Measurements from ENCODE around the gene C15orf39. TPM values are rescaled to one million over a fixed set of nuclear protein-coding genes. Genes with fewer than 3 reads are reported as not detected.
"Not testable (repeated sequence)": the region's sequence is repeated elsewhere in the genome, so short reads cannot be mapped to it uniquely, and the experiment has no call there.

Gene C15orf39
- total RNA-seq, 1 experiment from 2014 or later = 28.9 TPM

DNA sequence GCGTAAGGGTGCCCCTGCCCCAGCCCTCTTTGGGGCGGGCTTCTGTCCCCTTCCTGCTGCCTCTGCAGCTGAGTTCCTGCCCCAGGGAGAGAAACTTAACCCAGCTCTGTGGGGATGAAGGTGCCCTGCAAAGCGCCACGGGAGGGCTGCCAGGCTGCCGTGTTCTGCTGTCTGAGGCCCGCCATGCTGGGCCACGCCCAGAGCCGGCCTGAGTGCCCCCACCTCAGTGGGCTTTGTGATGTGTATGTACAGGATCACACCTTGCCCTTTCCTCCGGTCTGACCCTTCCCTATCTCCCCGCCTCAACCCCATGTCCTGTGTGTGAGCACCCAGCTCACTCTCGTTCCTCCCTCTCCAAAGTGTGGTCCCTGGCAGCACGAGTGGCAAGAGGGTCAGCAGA is 22.6 kb downstream of the C15orf39 start:
- Histone ChIP-seq H3K36me3 (ENCODE audit: insufficient read depth, low read length, poor library complexity, severe bottlenecking) (no peaks in the 10 kb centered on the region), H3K9me3 (ENCODE audit: low read depth, low read length, poor library complexity, severe bottlenecking) (no peaks in the 10 kb centered on the region), H3K27me3 (replicated peaks; ENCODE audit: insufficient read depth, low read depth, low read length, poor library complexity) (no peaks in the 10 kb centered on the region), H3K4me3 (ENCODE audit: low read depth, low read length, poor library complexity, severe bottlenecking) (no peak overlapping the region), H3K27ac (ENCODE audit: low read depth, low read length, poor library complexity, severe bottlenecking) (no peak overlapping the region), H3K4me1 (ENCODE audit: insufficient read depth, low read length, poor library complexity, severe bottlenecking) (no peaks in the 10 kb centered on the region)
- POLR2A ChIA-PET (ENCODE audit: low non-redundant PET) = no interaction called here
- no peak for DNase-seq (ENCODE audit: low spot score)
- no TSS peak for BruUV-seq (replicated peaks)
- TF ChIP-seq EZH2 (IDR thresholded peaks at IDR 0.05; ENCODE audit: borderline replicate concordance, low read depth, low read length, poor library complexity, severe bottlenecking) (no peak), CTCF (conservative IDR thresholded peaks at IDR 0.05; ENCODE audit: low read depth, low read length) (no peak)
- CTCF ChIA-PET = no interaction called here
- intact Hi-C loops (cut with micrococcal nuclease; ENCODE audit: unreplicated experiment) = no loop called here

- DNase-seq (ENCODE audit: low spot score); H3K27me3 ChIP-seq (replicated peaks; ENCODE audit: insufficient read depth, low read depth, low read length, poor library complexity); CTCF ChIA-PET; H3K4me3 ChIP-seq (ENCODE audit: low read depth, low read length, poor library complexity, severe bottlenecking); H3K4me1 ChIP-seq (ENCODE audit: insufficient read depth, low read length, poor library complexity, severe bottlenecking); H3K36me3 ChIP-seq (ENCODE audit: insufficient read depth, low read length, poor library complexity, severe bottlenecking); BruUV-seq (replicated peaks); H3K27ac ChIP-seq (ENCODE audit: low read depth, low read length, poor library complexity, severe bottlenecking); H3K9me3 ChIP-seq (ENCODE audit: low read depth, low read length, poor library complexity, severe bottlenecking); intact Hi-C loops (cut with micrococcal nuclease; ENCODE audit: unreplicated experiment): not testable (repeated sequence)
- POLR2A ChIA-PET (ENCODE audit: low non-redundant PET) = interaction anchor here (0.7 kb wide), 1 partner anchor 10 kb away, joined by 3 read pairs; no protein-coding TSS in a partner anchor
Measured at GRCh38 chr15:75225102-75225836, 23.6 kb downstream of the C15orf39 start.

DNA sequence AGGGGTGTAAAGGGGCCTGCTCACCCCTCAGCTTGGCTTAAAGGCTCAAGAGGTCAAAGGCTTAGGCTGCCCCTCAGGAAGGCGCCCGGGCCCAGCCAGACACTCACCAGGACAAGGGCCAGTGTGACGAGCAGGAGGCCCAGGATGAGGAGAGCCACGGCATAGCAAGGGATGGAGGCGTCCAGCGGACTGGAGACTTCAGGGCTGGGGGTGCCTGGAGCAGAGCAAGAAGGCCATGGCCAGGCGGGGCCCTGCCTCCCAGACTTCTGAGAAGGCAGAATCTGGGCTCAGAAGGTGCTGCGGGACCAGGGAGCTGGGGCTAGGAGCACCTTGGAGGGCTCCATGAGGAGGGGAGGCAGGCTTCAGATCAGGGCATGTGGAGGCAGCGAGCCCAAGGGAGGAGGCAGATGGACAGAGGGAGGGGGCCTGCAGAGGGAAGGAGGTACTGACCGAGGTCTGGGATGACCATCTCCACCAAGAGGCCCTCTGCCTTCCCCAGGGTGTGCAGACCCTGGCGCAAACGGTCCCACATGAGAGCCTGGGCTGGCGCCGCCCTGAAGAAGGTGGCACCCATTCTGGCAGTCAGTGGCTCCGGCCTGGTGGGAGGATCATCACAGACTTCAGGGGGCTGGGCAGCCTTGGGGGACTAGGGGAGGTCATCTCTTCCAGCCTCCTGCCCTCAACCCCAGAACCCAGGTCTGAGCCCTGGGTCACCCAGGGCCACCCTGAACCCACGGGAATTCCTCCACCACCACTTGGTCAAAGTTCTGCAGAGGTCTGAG is 24.5 kb downstream of the C15orf39 start:
- DNase-seq (ENCODE audit: low spot score) = no peak
- no TSS peak for BruUV-seq (replicated peaks)
- Histone ChIP-seq H3K27me3 (replicated peaks; ENCODE audit: insufficient read depth, low read depth, low read length, poor library complexity) (no peaks in the 10 kb centered on the region), H3K4me3 (ENCODE audit: low read depth, low read length, poor library complexity, severe bottlenecking) (no peak overlapping the region), H3K4me1 (ENCODE audit: insufficient read depth, low read length, poor library complexity, severe bottlenecking) (no peaks in the 10 kb centered on the region), H3K36me3 (ENCODE audit: insufficient read depth, low read length, poor library complexity, severe bottlenecking) (no peaks in the 10 kb centered on the region), H3K9me3 (ENCODE audit: low read depth, low read length, poor library complexity, severe bottlenecking) (no peaks in the 10 kb centered on the region), H3K27ac (ENCODE audit: low read depth, low read length, poor library complexity, severe bottlenecking) (no peak overlapping the region)
- ChIA-PET CTCF (no interaction called here), POLR2A (ENCODE audit: low non-redundant PET) (interaction anchor here (0.7 kb wide), 1 partner anchor 9 kb away, joined by 3 read pairs; no protein-coding TSS in a partner anchor)
- TF ChIP-seq CTCF (conservative IDR thresholded peaks at IDR 0.05; ENCODE audit: low read depth, low read length) (no peak), EZH2 (IDR thresholded peaks at IDR 0.05; ENCODE audit: borderline replicate concordance, low read depth, low read length, poor library complexity, severe bottlenecking) (no peak)
- intact Hi-C loops (cut with micrococcal nuclease; ENCODE audit: unreplicated experiment) = no loop called here

DNA sequence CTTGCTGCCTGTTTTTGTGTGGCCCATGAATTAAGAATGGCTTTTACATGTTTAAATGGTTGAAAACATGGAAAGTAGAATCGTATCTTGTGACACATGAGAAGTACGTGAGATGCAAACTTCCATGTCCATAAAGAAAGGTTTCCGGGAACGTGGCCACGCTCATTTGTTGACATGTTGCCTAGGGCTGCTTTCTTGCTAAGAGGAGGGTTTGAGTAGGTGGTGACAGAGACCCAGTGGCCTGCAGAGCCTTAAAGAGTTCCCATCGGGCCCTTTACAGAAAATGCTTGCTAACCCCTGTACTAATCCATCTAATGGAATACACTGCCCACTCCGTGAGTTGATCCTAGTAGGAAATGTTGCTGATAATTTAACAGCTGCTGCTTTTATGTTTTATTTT is 25.4 kb downstream of the C15orf39 start:
- H3K4me3 ChIP-seq (ENCODE audit: low read depth, low read length, poor library complexity, severe bottlenecking); POLR2A ChIA-PET (ENCODE audit: low non-redundant PET); CTCF ChIA-PET; intact Hi-C loops (cut with micrococcal nuclease; ENCODE audit: unreplicated experiment); H3K9me3 ChIP-seq (ENCODE audit: low read depth, low read length, poor library complexity, severe bottlenecking); DNase-seq (ENCODE audit: low spot score); H3K27ac ChIP-seq (ENCODE audit: low read depth, low read length, poor library complexity, severe bottlenecking); BruUV-seq (replicated peaks); H3K27me3 ChIP-seq (replicated peaks; ENCODE audit: insufficient read depth, low read depth, low read length, poor library complexity); H3K4me1 ChIP-seq (ENCODE audit: insufficient read depth, low read length, poor library complexity, severe bottlenecking); H3K36me3 ChIP-seq (ENCODE audit: insufficient read depth, low read length, poor library complexity, severe bottlenecking): not testable (repeated sequence)
